Liver (tissue), 9 donors: ENCODE measurements around the gene CIITA. TPM values are rescaled to one million over a fixed set of nuclear protein-coding genes. Genes with fewer than 3 reads are reported as not detected.
A peak's percentile ranks its signal among the peaks of the same experiment; 100 is the strongest.
"Not testable (repeated sequence)": the region's sequence is repeated elsewhere in the genome, so short reads cannot be mapped to it uniquely, and the experiment has no call there.

Source experiments
- DNase-seq: peaks from one replicate; pipeline ENCODE4 v3.0.0-alpha.2; 2017; ENCODE audit warnings: low spot score
- H3K27ac ChIP-seq, 2 donors: one replicate each; pipeline ENCODE4 v1.7.0; 2013; ENCODE audit warnings: inconsistent platforms in 2 of 2, low read length in 2 of 2, control low read depth in 1 of 2, low read depth in 1 of 2, mild to moderate bottlenecking in 1 of 2
- H3K27me3 ChIP-seq, 4 donors: one replicate each; pipeline versions ENCODE4 v1.6.1 to v1.7.0; 2013; ENCODE audit warnings: low read length in 3 of 4, inconsistent platforms in 1 of 4, mild to moderate bottlenecking in 1 of 4, moderate library complexity in 1 of 4; ENCODE audit not compliant: control insufficient read depth in 4 of 4, insufficient read depth in 4 of 4
- H3K36me3 ChIP-seq, 4 donors: one replicate each; pipeline versions ENCODE4 v1.6.1 to v1.7.0; 2013; ENCODE audit warnings: low read length in 3 of 4, mild to moderate bottlenecking in 3 of 4, low read depth in 1 of 4, moderate library complexity in 1 of 4; ENCODE audit not compliant: control insufficient read depth in 4 of 4, insufficient read depth in 3 of 4
- H3K4me1 ChIP-seq, 4 donors: one replicate each; pipeline versions ENCODE4 v1.6.1 to v1.7.0; 2013; ENCODE audit warnings: low read length in 3 of 4, mild to moderate bottlenecking in 3 of 4, moderate library complexity in 1 of 4; ENCODE audit not compliant: control insufficient read depth in 4 of 4, insufficient read depth in 4 of 4
- H3K4me3 ChIP-seq, 3 donors: one replicate each; pipeline versions ENCODE4 v1.6.1 to v1.7.0; 2013; ENCODE audit warnings: low read length in 3 of 3, control low read depth in 1 of 3, low read depth in 1 of 3, mild to moderate bottlenecking in 1 of 3
- H3K9ac ChIP-seq, 2 donors: one replicate each; pipeline ENCODE4 v1.7.0; 2013; ENCODE audit warnings: low read length in 2 of 2, mild to moderate bottlenecking in 2 of 2, moderate library complexity in 2 of 2, control low read depth in 1 of 2, low read depth in 1 of 2
- H3K9me3 ChIP-seq, 4 donors: one replicate each; pipeline versions ENCODE4 v1.6.1 to v1.7.0; 2013; ENCODE audit warnings: low read length in 3 of 4; ENCODE audit not compliant: control insufficient read depth in 4 of 4
- FOXA1 ChIP-seq: IDR thresholded peaks from 2 replicates; pipeline ENCODE4 v1.6.1; 2016; ENCODE audit warnings: antibody characterized with exemption
- FOXA2 ChIP-seq: IDR thresholded peaks from 2 replicates; pipeline ENCODE4 v1.6.1; 2016; ENCODE audit warnings: antibody characterized with exemption
- GABPA ChIP-seq, 2 donors: IDR thresholded peaks in 1 of 2; conservative IDR thresholded peaks in 1 of 2; 2 replicates each; pipeline ENCODE4 v1.6.1; 2016; ENCODE audit warnings: antibody characterized with exemption in 2 of 2, mild to moderate bottlenecking in 1 of 2, moderate library complexity in 1 of 2
- HNF4A ChIP-seq, 2 donors: conservative IDR thresholded peaks; 2 replicates each; pipeline ENCODE4 v1.6.1; 2016; ENCODE audit warnings: antibody characterized with exemption in 2 of 2, mild to moderate bottlenecking in 2 of 2
- RAD21 ChIP-seq, 2 donors: IDR thresholded peaks; 2 replicates each; pipeline ENCODE4 v1.6.1; 2016; ENCODE audit warnings: antibody characterized with exemption in 2 of 2, mild to moderate bottlenecking in 2 of 2
- RXRA ChIP-seq, 2 donors: IDR thresholded peaks; 2 replicates each; pipeline ENCODE4 v1.6.1; 2017 to 2018; ENCODE audit warnings: antibody characterized with exemption in 2 of 2, mild to moderate bottlenecking in 1 of 2
- SP1 ChIP-seq: IDR thresholded peaks from 2 replicates; pipeline ENCODE4 v1.6.1; 2018; ENCODE audit warnings: antibody characterized with exemption, mild to moderate bottlenecking
- WGBS: extraction: QIAGEN DNeasy Blood & Tissue Kit; methylation state at CpG from one replicate; pipeline ENCODE4 v1.1.7; 2013; 5-methylcytosine and 5-hydroxymethylcytosine counted together
- polyA plus RNA-seq, 2 donors: library from polyadenylated mRNA; stranded (reverse) in 1 of 2; unstranded in 1 of 2; fragments of 200-250 nt in 1 of 2; fragments of >200 nt in 1 of 2; fragmentation: Nextera tagmentation in 1 of 2; extraction: Ambion mirVana in 1 of 2; gene quantifications; one replicate each; pipeline versions ENCODE4 v1.2.1 to v1.2.3, GENCODE V29; 2013 to 2015
- total RNA-seq, 2 donors: library from RNA; depleted of rRNA; stranded (reverse); fragments of >200 nt; gene quantifications; one replicate each; pipeline ENCODE4 v1.2.3, GENCODE V29; 2014
- TF ChIP-seq, protein P1 (sequence below): IDR thresholded peaks from 2 replicates; pipeline ENCODE4 v1.6.1; 2016; ENCODE audit warnings: antibody characterized with exemption
- TF ChIP-seq, protein P2 (sequence below): IDR thresholded peaks from 2 replicates; pipeline ENCODE4 v1.6.1; 2016; ENCODE audit warnings: antibody characterized with exemption, mild to moderate bottlenecking
- TF ChIP-seq, protein P3 (sequence below): fragments of 150-350 bp; IDR thresholded peaks from 2 replicates; pipeline ENCODE4 v1.5.1; 2017; ENCODE audit warnings: improper control_type of control experiment, low read depth, low read length; ENCODE audit not compliant: missing input control
- donor health status: healthy.
- donor health status: healthy.
- donor health status: healthy.
- donor health status: healthy.
- donor health status: healthy.

The CIITA gene
- total and polyA plus RNA-seq, 4 donors = 1.6 to 4.2 (median 2.2) TPM

DNA sequence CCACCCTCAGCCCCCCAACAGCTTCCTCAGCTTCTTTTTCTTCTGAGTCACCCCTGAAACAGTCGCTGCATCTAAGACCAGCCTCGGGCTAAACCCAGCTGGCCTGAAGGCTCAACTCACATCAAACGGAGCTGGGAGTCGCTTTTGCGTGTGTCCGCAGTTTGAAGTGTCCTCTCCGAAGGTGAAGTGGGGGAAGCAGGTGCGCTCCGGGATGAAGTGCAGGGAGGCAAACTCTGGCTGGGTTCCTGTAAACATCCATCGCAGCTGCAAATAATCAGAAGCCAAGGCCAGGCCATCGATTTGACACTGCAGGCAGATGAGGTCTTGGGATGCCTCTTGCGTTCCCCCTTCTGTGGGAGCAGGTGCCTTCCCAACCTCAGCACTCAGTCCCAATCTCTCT, 52.1 kb downstream of the CIITA start:
- H3K9me3 ChIP-seq, H3K27me3 ChIP-seq, H3K9ac ChIP-seq, DNase-seq: not testable (repeated sequence)
- Histone ChIP-seq H3K4me3 (peak overlapping the region; percentile 7 to 66 (median 47)), H3K27ac (peak overlapping the region; percentile 53 to 79), H3K36me3 (peaks cover 1 to 11% (median 4%) of the 10 kb centered on the region in 4 donors), H3K4me1 (peaks cover 11 to 82% (median 63%) of the 10 kb centered on the region in 4 donors)
- TF ChIP-seq, protein P1, sequence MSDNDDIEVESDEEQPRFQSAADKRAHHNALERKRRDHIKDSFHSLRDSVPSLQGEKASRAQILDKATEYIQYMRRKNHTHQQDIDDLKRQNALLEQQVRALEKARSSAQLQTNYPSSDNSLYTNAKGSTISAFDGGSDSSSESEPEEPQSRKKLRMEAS = peak; percentile 46
- TF ChIP-seq RAD21 (IDR thresholded peaks at IDR 0.05) (peak in 1 of 2 donors; percentile 21), SP1 (peak; percentile 63), RXRA (IDR thresholded peaks at IDR 0.05) (peak; percentile 78 to 80), HNF4A (conservative IDR thresholded peaks at IDR 0.05) (peak; percentile 59 to 69), FOXA1 (peak; percentile 18), FOXA2 (peak; percentile 48)
- TF ChIP-seq, protein P2, sequence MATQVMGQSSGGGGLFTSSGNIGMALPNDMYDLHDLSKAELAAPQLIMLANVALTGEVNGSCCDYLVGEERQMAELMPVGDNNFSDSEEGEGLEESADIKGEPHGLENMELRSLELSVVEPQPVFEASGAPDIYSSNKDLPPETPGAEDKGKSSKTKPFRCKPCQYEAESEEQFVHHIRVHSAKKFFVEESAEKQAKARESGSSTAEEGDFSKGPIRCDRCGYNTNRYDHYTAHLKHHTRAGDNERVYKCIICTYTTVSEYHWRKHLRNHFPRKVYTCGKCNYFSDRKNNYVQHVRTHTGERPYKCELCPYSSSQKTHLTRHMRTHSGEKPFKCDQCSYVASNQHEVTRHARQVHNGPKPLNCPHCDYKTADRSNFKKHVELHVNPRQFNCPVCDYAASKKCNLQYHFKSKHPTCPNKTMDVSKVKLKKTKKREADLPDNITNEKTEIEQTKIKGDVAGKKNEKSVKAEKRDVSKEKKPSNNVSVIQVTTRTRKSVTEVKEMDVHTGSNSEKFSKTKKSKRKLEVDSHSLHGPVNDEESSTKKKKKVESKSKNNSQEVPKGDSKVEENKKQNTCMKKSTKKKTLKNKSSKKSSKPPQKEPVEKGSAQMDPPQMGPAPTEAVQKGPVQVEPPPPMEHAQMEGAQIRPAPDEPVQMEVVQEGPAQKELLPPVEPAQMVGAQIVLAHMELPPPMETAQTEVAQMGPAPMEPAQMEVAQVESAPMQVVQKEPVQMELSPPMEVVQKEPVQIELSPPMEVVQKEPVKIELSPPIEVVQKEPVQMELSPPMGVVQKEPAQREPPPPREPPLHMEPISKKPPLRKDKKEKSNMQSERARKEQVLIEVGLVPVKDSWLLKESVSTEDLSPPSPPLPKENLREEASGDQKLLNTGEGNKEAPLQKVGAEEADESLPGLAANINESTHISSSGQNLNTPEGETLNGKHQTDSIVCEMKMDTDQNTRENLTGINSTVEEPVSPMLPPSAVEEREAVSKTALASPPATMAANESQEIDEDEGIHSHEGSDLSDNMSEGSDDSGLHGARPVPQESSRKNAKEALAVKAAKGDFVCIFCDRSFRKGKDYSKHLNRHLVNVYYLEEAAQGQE = peak; percentile 29
- 37% methylated on average over 12 of the region's 12 CpGs for WGBS

DNA sequence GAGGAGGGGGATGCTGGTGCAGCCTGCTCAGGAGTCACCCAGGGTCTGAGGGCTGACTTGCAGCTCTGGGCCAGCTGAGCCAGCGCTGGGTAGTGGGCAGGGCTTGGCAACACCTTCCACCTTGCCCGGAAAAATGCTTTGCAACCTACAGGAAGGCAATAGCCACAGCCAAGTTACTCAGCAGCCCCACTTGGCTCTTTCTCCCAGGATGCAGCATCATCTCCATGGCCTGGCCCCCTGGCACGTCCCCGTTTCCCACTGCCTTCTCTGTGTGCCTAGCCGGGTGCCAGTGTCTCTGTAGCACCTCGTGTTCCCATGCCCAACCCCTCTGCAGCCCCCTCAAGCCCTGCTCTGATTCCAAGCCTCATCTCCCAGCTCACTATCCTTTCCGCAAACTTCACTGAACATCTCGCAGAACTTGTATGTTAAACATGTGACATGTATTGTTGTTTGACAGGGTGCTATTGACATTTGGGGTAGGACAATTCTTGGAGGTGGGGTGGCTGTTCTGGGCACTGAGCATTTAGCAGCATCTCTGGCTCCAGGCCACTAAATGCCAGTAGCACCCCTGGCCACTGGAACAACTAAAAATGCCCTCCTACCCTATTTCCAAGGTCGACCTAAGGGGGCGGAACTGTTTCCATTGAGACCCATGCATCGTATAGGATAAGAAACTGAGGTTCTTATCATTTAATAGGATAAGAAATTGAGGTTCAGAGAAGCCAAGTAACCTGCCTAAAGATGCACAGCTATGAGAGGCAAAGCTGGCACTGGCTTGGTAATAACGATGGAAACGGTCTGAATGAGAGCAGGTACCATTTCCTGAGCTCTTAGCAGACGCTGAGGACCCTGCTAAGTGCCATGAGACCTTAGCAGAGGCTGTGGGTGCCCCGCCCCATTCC, 53.1 kb downstream of the CIITA start:
- Histone ChIP-seq H3K4me3 (peak overlapping the region in 1 of 3 donors; percentile 47), H3K27ac (peak overlapping the region; percentile 53 to 79), H3K27me3 (no peaks in the 10 kb centered on the region), H3K9me3 (no peaks in the 10 kb centered on the region), H3K36me3 (peaks cover 1 to 8% (median 4%) of the 10 kb centered on the region in 4 donors), H3K4me1 (peaks cover 7 to 80% (median 61%) of the 10 kb centered on the region in 4 donors), H3K9ac (no peak overlapping the region)
- no peak for DNase-seq
- 65% methylated on average over 15 of the region's 15 CpGs for WGBS
- no peak for TF ChIP-seq GABPA (IDR thresholded peaks at IDR 0.05 in 1 of 2, conservative IDR thresholded peaks at IDR 0.05 in 1 of 2)

DNA sequence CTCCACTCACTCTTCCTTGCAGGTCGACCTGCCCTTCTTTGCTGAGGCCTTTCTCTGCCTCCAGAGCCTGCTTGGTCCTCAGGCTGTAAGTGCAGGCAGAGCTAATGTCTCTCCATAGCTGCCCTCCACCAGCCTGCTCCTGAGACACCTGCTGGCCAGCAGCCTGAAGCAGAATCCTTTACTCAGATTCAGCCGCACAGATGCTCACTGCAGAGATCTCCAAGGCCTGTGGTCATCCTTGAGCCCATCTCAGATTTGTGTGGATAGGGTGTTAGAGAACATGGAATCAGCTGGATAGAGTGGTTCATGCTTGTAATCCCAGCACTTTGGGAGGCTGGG, 53.7 kb downstream of the CIITA start:
- Histone ChIP-seq H3K4me1 (peaks cover 10 to 78% (median 63%) of the 10 kb centered on the region in 4 donors), H3K36me3 (peaks cover 1 to 5% (median 3%) of the 10 kb centered on the region in 4 donors), H3K4me3 (no peak overlapping the region), H3K27me3 (no peaks in the 10 kb centered on the region), H3K9ac (no peak overlapping the region), H3K9me3 (no peaks in the 10 kb centered on the region), H3K27ac (peak overlapping the region in 1 of 2 donors; percentile 79)
- no peak for TF ChIP-seq GABPA (IDR thresholded peaks at IDR 0.05 in 1 of 2, conservative IDR thresholded peaks at IDR 0.05 in 1 of 2)
- TF ChIP-seq, protein P3, sequence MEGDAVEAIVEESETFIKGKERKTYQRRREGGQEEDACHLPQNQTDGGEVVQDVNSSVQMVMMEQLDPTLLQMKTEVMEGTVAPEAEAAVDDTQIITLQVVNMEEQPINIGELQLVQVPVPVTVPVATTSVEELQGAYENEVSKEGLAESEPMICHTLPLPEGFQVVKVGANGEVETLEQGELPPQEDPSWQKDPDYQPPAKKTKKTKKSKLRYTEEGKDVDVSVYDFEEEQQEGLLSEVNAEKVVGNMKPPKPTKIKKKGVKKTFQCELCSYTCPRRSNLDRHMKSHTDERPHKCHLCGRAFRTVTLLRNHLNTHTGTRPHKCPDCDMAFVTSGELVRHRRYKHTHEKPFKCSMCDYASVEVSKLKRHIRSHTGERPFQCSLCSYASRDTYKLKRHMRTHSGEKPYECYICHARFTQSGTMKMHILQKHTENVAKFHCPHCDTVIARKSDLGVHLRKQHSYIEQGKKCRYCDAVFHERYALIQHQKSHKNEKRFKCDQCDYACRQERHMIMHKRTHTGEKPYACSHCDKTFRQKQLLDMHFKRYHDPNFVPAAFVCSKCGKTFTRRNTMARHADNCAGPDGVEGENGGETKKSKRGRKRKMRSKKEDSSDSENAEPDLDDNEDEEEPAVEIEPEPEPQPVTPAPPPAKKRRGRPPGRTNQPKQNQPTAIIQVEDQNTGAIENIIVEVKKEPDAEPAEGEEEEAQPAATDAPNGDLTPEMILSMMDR = peak; percentile 7
- 76% methylated on average over 2 of the region's 2 CpGs for WGBS
- no peak for DNase-seq
